WERI-Rb-1 (cell line): ENCODE results near the gene DCLK1.

Experiments
- DNase-seq: peaks from one replicate; pipeline ENCODE4 v3.0.0-alpha.2; 2020
- H3K27ac ChIP-seq: fragments of 250-450 bp; sonication (Bioruptor Pico); 2 replicates; pipeline ENCODE4 v1.5.1; 2020; ENCODE audit warnings: mild to moderate bottlenecking, moderate library complexity
- H3K27me3 ChIP-seq: fragments of 250-450 bp; sonication (Bioruptor Pico); 2 replicates; pipeline ENCODE4 v1.5.1; 2021; ENCODE audit warnings: mild to moderate bottlenecking, low read depth, moderate library complexity; ENCODE audit not compliant: insufficient read depth, severe bottlenecking
- H3K36me3 ChIP-seq: fragments of 250-450 bp; sonication (Bioruptor Pico); 2 replicates; pipeline ENCODE4 v1.5.1; 2020; ENCODE audit warnings: mild to moderate bottlenecking, moderate library complexity
- H3K4me3 ChIP-seq: 2 replicates; pipeline ENCODE4 v1.5.1; 2011; ENCODE audit warnings: low read depth, mild to moderate bottlenecking, control low read depth, low read length
- H3K9me3 ChIP-seq: fragments of 250-450 bp; sonication (Bioruptor Pico); 2 replicates; pipeline ENCODE4 v1.5.1; 2021; ENCODE audit warnings: mild to moderate bottlenecking, moderate library complexity; ENCODE audit not compliant: severe bottlenecking
- CTCF ChIP-seq: IDR thresholded peaks from 2 replicates; pipeline ENCODE4 v1.5.1; 2011; ENCODE audit warnings: low read depth, mild to moderate bottlenecking, control low read depth, inconsistent platforms, low read length

Gene DCLK1

DNA sequence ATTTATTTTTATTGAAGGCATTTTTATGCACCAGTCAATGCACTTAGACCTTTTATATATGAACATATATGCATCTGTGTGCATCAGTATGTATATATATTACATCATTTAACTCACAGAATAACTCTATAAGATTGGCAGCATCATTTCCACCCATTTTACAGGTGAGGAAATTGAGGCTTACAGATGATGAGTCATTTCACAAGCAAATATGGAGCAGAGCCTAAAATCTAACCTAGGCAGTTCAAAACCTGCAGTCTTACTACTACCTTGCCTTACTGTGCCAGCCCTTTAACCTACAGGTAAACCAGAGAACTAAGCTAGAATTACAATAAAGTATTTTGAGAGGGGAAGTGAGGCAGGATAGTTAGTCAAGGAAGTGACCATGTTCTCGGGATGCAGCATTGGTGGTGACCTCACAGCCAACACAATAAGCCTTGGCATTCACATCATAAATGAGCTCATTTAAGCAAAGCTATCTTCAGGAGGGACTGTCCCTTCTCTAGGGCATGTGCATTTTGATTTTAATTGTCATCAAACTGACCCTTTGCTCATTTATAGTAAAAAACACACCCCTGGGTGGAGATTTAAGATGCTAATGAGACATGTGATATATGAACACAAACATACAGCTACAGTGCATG, 274.3 kb downstream of the DCLK1 start:
- H3K36me3 ChIP-seq, result no peaks in the 10 kb centered on the region
- no peak overlapping the region for H3K4me3 ChIP-seq
- no peak for DNase-seq
- no peak for TF ChIP-seq CTCF
- no peaks in the 10 kb centered on the region for H3K9me3 ChIP-seq
- H3K27me3 ChIP-seq, result no peaks in the 10 kb centered on the region
- no peak overlapping the region for H3K27ac ChIP-seq

- H3K27ac ChIP-seq, result no peak overlapping the region
- no peak for DNase-seq
- H3K27me3 ChIP-seq, result no peaks in the 10 kb centered on the region
- no peak overlapping the region for H3K4me3 ChIP-seq
- TF ChIP-seq CTCF, result no peak
- no peaks in the 10 kb centered on the region for H3K36me3 ChIP-seq
- no peaks in the 10 kb centered on the region for H3K9me3 ChIP-seq
Observed at GRCh38 chr13:35856084-35856483, 275.1 kb downstream of the DCLK1 start.

DNA sequence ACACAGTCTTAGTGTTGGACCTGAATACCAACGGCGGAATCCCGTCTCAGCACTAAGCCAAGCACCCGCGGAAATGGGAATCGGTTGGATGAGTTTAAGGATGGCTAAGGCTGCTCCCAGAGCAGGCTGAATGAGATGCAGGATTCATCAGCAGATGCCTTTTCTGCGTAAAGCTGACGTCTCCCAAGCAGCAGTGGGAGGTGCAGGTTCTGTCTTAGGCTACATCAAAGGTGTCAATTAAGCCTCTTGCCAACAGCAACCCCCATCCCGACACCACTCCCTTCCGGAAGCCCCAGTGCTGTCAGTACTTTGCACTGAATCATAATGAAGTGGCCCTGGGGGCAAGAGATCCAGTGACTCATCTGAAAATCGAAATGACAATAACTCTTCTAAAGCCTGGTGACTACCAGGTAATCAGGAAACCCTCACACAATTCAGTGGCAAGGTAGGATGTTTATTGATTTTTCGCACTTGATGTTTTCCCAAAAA, 275.6 kb downstream of the DCLK1 start:
- Histone ChIP-seq H3K4me3 (no peak overlapping the region), H3K9me3 (no peaks in the 10 kb centered on the region), H3K36me3 (no peaks in the 10 kb centered on the region), H3K27me3 (no peaks in the 10 kb centered on the region), H3K27ac (no peak overlapping the region)
- no peak for TF ChIP-seq CTCF
- DNase-seq, result no peak

DNA sequence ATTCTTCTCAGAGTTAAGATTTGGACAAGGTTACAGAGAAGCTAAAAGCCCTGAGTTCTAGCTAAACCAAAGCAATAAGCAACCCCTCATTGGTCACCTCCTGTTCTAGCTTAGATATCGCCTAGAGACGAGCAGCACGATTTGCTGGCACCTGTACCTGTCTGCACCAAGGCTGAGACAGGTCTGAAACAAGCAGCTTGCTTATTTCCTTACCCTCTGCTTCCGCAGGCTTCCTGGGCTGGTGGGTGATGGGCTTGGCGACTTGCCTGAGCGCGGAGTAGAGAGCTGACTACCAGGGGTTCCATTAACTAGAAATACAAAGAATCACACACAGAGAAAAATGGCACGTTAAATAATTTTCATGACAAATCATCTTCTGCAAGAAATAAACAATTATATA, 276.9 kb downstream of the DCLK1 start:
- Histone ChIP-seq H3K36me3 (no peaks in the 10 kb centered on the region), H3K4me3 (no peak overlapping the region), H3K9me3 (no peaks in the 10 kb centered on the region), H3K27ac (no peak overlapping the region), H3K27me3 (no peaks in the 10 kb centered on the region)
- DNase-seq, result no peak
- no peak for TF ChIP-seq CTCF

GRCh38 chr13:35851881-35852280, 279.3 kb downstream of the DCLK1 start:
- Histone ChIP-seq H3K27ac (no peak overlapping the region), H3K36me3 (no peaks in the 10 kb centered on the region), H3K4me3 (no peak overlapping the region), H3K9me3 (no peaks in the 10 kb centered on the region), H3K27me3 (no peaks in the 10 kb centered on the region)
- TF ChIP-seq CTCF, result no peak
- DNase-seq, result no peak

- DNase-seq, result no peak
- no peaks in the 10 kb centered on the region for H3K9me3 ChIP-seq
- H3K27ac ChIP-seq, result no peak overlapping the region
- no peak overlapping the region for H3K4me3 ChIP-seq
- H3K27me3 ChIP-seq, result no peaks in the 10 kb centered on the region
- TF ChIP-seq CTCF, result no peak
- no peaks in the 10 kb centered on the region for H3K36me3 ChIP-seq
Observed at GRCh38 chr13:35851356-35851755, 279.8 kb downstream of the DCLK1 start.
